ENCODE data around the gene EIF3I. TPM values are rescaled to one million over a fixed set of nuclear protein-coding genes. Genes with fewer than 3 reads are reported as not detected.

EIF3I gene
- total and polyA plus RNA-seq, 2 experiments from 2014 or later: 259 to 286 TPM

- no peak for TF ChIP-seq EZH2 (IDR thresholded peaks at IDR 0.05; ENCODE audit: insufficient read depth, poor library complexity, severe bottlenecking)
- TF ChIP-seq EZH2phosphoT487 (IDR thresholded peaks at IDR 0.05; ENCODE audit: insufficient read depth, low read depth): no peak
- Histone ChIP-seq H3K4me3 (no peak overlapping the region), H3K4me2 (ENCODE audit: unreplicated experiment) (no peak overlapping the region), H3K9me3 (ENCODE audit: low read depth) (no peaks in the 10 kb centered on the region), H2AFZ (no peak overlapping the region), H3K27ac (no peak overlapping the region), H3K36me3 (ENCODE audit: low read depth) (no peaks in the 10 kb centered on the region), H3K79me2 (ENCODE audit: insufficient read depth) (no peaks in the 10 kb centered on the region), H3K4me1 (ENCODE audit: insufficient read depth) (no peaks in the 10 kb centered on the region), H3F3A (ENCODE audit: insufficient read depth) (no peaks in the 10 kb centered on the region), H4K20me1 (ENCODE audit: insufficient read depth) (no peaks in the 10 kb centered on the region), H3K9ac (no peak overlapping the region), H3K9me2 (ENCODE audit: insufficient read depth) (no peaks in the 10 kb centered on the region), H3K27me3 (replicated peaks; ENCODE audit: insufficient read depth) (peaks cover 18% of the 10 kb centered on the region)
- in situ Hi-C loops (cut with MboI): no loop called here
- no peak for DNase-seq
- WGBS, 2 experiments (ENCODE audit: low coverage in 1 of 2, low lambda C conversion rate in 2 of 2, missing lambda C conversion rate in 2 of 2): 66 to 70% methylated on average over 25 to 28 of the region's 30 CpGs
These were observed 54.0 kb downstream of the EIF3I start for GRCh38 chr1:32276032-32276782.

Small RNAs within 50 kb of the gene (small RNA-seq; reads per million reads assigned to genes)
- gene RF00017 (ENCODE audit: low read depth, low replicate concordance): not detected

Other genes with a start within 250 kb of the EIF3I start
- gene KHDRBS1, start 208.5 kb upstream of the EIF3I start, total RNA-seq (2014; rRNA removed; shearing (Covaris generic)): 41.7 and 50.6 TPM in 2 replicates
- gene KHDRBS1, start 208.5 kb upstream of the EIF3I start, polyA plus RNA-seq (2016; fragmentation: Nextera tagmentation; extraction: Ambion mirVana): 65.7 and 68.6 TPM in 2 replicates
- 5.7 and 6.8 TPM in 2 replicates for gene TMEM39B, start 149.5 kb upstream of the EIF3I start, total RNA-seq (2014; rRNA removed; shearing (Covaris generic))
- gene TMEM39B, start 149.5 kb upstream of the EIF3I start, polyA plus RNA-seq (2016; fragmentation: Nextera tagmentation; extraction: Ambion mirVana): 21.4 and 24.1 TPM in 2 replicates
- gene KPNA6, start 114.4 kb upstream of the EIF3I start, total RNA-seq (2014; rRNA removed; shearing (Covaris generic)): 52.9 and 56.0 TPM in 2 replicates
- gene KPNA6, start 114.4 kb upstream of the EIF3I start, polyA plus RNA-seq (2016; fragmentation: Nextera tagmentation; extraction: Ambion mirVana): 38.3 and 39.9 TPM in 2 replicates
- 92.1 and 99.9 TPM in 2 replicates for gene TXLNA, start 42.7 kb upstream of the EIF3I start, total RNA-seq (2014; rRNA removed; shearing (Covaris generic))
- gene TXLNA, start 42.7 kb upstream of the EIF3I start, polyA plus RNA-seq (2016; fragmentation: Nextera tagmentation; extraction: Ambion mirVana): 77.5 and 77.6 TPM in 2 replicates
- 10.4 and 17.7 TPM in 2 replicates for gene CCDC28B, start 21.8 kb upstream of the EIF3I start, total RNA-seq (2014; rRNA removed; shearing (Covaris generic))
- gene CCDC28B, start 21.8 kb upstream of the EIF3I start, polyA plus RNA-seq (2016; fragmentation: Nextera tagmentation; extraction: Ambion mirVana): 19.7 TPM in 2 replicates
- gene IQCC, start 16.7 kb upstream of the EIF3I start, total RNA-seq (2014; rRNA removed; shearing (Covaris generic)): 0.97 and 1.4 TPM in 2 replicates
- gene IQCC, start 16.7 kb upstream of the EIF3I start, polyA plus RNA-seq (2016; fragmentation: Nextera tagmentation; extraction: Ambion mirVana): 1.7 and 2.2 TPM in 2 replicates
- gene DCDC2B, start 13.3 kb upstream of the EIF3I start, total RNA-seq (2014; rRNA removed; shearing (Covaris generic)): not detected in 2 replicates
- 0.21 and 0.25 TPM in 2 replicates for gene DCDC2B, start 13.3 kb upstream of the EIF3I start, polyA plus RNA-seq (2016; fragmentation: Nextera tagmentation; extraction: Ambion mirVana)
- 12.5 and 23.5 TPM in 2 replicates for gene TMEM234, start 54 bp upstream of the EIF3I start, total RNA-seq (2014; rRNA removed; shearing (Covaris generic))
- gene TMEM234, start 54 bp upstream of the EIF3I start, polyA plus RNA-seq (2016; fragmentation: Nextera tagmentation; extraction: Ambion mirVana): 25.6 and 26.1 TPM in 2 replicates
- 3.0 and 4.2 TPM in 2 replicates for gene FAM167B, start 24.8 kb downstream of the EIF3I start, total RNA-seq (2014; rRNA removed; shearing (Covaris generic))
- gene FAM167B, start 24.8 kb downstream of the EIF3I start, polyA plus RNA-seq (2016; fragmentation: Nextera tagmentation; extraction: Ambion mirVana): 5.0 and 5.1 TPM in 2 replicates
- not detected in 2 replicates for gene LCK, start 28.9 kb downstream of the EIF3I start, total RNA-seq (2014; rRNA removed; shearing (Covaris generic))
- 0.24 TPM in 1 of 2 replicates, not detected in the other for gene LCK, start 28.9 kb downstream of the EIF3I start, polyA plus RNA-seq (2016; fragmentation: Nextera tagmentation; extraction: Ambion mirVana)
- gene HDAC1, start 69.7 kb downstream of the EIF3I start, total RNA-seq (2014; rRNA removed; shearing (Covaris generic)): 52.5 and 58.5 TPM in 2 replicates
- gene HDAC1, start 69.7 kb downstream of the EIF3I start, polyA plus RNA-seq (2016; fragmentation: Nextera tagmentation; extraction: Ambion mirVana): 53.8 and 56.9 TPM in 2 replicates
- gene MARCKSL1, start 113.8 kb downstream of the EIF3I start, total RNA-seq (2014; rRNA removed; shearing (Covaris generic)): 13.5 and 16.6 TPM in 2 replicates
- gene MARCKSL1, start 113.8 kb downstream of the EIF3I start, polyA plus RNA-seq (2016; fragmentation: Nextera tagmentation; extraction: Ambion mirVana): 22.1 and 22.2 TPM in 2 replicates
- gene FAM229A, start 140.1 kb downstream of the EIF3I start, total RNA-seq (2014; rRNA removed; shearing (Covaris generic)): 1.1 and 3.2 TPM in 2 replicates
- gene FAM229A, start 140.1 kb downstream of the EIF3I start, polyA plus RNA-seq (2016; fragmentation: Nextera tagmentation; extraction: Ambion mirVana): 2.9 and 3.1 TPM in 2 replicates
- gene TSSK3, start 140.1 kb downstream of the EIF3I start, total RNA-seq (2014; rRNA removed; shearing (Covaris generic)): 0.22 TPM in 1 of 2 replicates, not detected in the other
- gene TSSK3, start 140.1 kb downstream of the EIF3I start, polyA plus RNA-seq (2016; fragmentation: Nextera tagmentation; extraction: Ambion mirVana): 0.47 TPM in 1 of 2 replicates, not detected in the other
- gene BSDC1, start 172.0 kb downstream of the EIF3I start, total RNA-seq (2014; rRNA removed; shearing (Covaris generic)): 83.8 and 94.9 TPM in 2 replicates
- gene BSDC1, start 172.0 kb downstream of the EIF3I start, polyA plus RNA-seq (2016; fragmentation: Nextera tagmentation; extraction: Ambion mirVana): 47.5 and 47.8 TPM in 2 replicates
- not detected in 2 replicates for gene ZBTB8B, start 242.7 kb downstream of the EIF3I start, total RNA-seq (2014; rRNA removed; shearing (Covaris generic))
- gene ZBTB8B, start 242.7 kb downstream of the EIF3I start, polyA plus RNA-seq (2016; fragmentation: Nextera tagmentation; extraction: Ambion mirVana): not detected in 2 replicates

Data from GM23248 (cell line).